Measurements from ENCODE around the gene IGSF10.

The IGSF10 gene

GRCh38 chr3:151460228-151460627, 633 bp downstream of the IGSF10 start:
- no peak for DNase-seq (ENCODE audit: low read depth in 2 of 2)

GRCh38 chr3:151459358-151459757, 1.5 kb downstream of the IGSF10 start:
- DNase-seq (ENCODE audit: low read depth in 2 of 2), result no peak

- no peak for DNase-seq (ENCODE audit: low read depth in 2 of 2)
These were observed 4.8 kb downstream of the IGSF10 start for GRCh38 chr3:151456065-151456464.

- DNase-seq (ENCODE audit: low read depth in 2 of 2), result no peak
These were observed 8.0 kb downstream of the IGSF10 start for GRCh38 chr3:151452841-151453240.

GRCh38 chr3:151452368-151452767, 8.5 kb downstream of the IGSF10 start:
- DNase-seq (ENCODE audit: low read depth in 2 of 2), result no peak

GRCh38 chr3:151446002-151446340, 14.9 kb downstream of the IGSF10 start:
- DNase-seq (ENCODE audit: low read depth in 2 of 2), result no peak

GRCh38 chr3:151445273-151446001, 15.4 kb downstream of the IGSF10 start:
- DNase-seq (ENCODE audit: low read depth in 2 of 2), result no peak

- no peak for DNase-seq (ENCODE audit: low read depth in 2 of 2)
These were observed 17.3 kb downstream of the IGSF10 start for GRCh38 chr3:151443583-151443982.

GRCh38 chr3:151440940-151441339, 19.9 kb downstream of the IGSF10 start:
- DNase-seq (ENCODE audit: low read depth in 2 of 2), result no peak

GRCh38 chr3:151439652-151440125, 21.2 kb downstream of the IGSF10 start:
- DNase-seq (ENCODE audit: low read depth in 2 of 2), result no peak

GRCh38 chr3:151437906-151438305, 23.0 kb downstream of the IGSF10 start:
- DNase-seq (ENCODE audit: low read depth in 2 of 2), result no peak

GRCh38 chr3:151436675-151437446, 24.0 kb downstream of the IGSF10 start:
- DNase-seq (ENCODE audit: low read depth in 2 of 2), result no peak

- no peak for DNase-seq (ENCODE audit: low read depth in 2 of 2)
These were observed 26.5 kb downstream of the IGSF10 start for GRCh38 chr3:151434151-151434890.

- no peak for DNase-seq (ENCODE audit: low read depth in 2 of 2)
These were observed 28.1 kb downstream of the IGSF10 start for GRCh38 chr3:151432616-151433372.

GRCh38 chr3:151431940-151432339, 28.9 kb downstream of the IGSF10 start:
- DNase-seq (ENCODE audit: low read depth in 2 of 2), result no peak

GRCh38 chr3:151430821-151431484, 29.9 kb downstream of the IGSF10 start:
- DNase-seq (ENCODE audit: low read depth in 2 of 2), result no peak

- DNase-seq (ENCODE audit: low read depth in 2 of 2), result no peak
These were observed 32.5 kb downstream of the IGSF10 start for GRCh38 chr3:151428386-151428785.

- no peak for DNase-seq (ENCODE audit: low read depth in 2 of 2)
These were observed 34.6 kb downstream of the IGSF10 start for GRCh38 chr3:151426341-151426657.

- DNase-seq (ENCODE audit: low read depth in 2 of 2), result no peak
These were observed 35.1 kb downstream of the IGSF10 start for GRCh38 chr3:151425627-151426340.

GRCh38 chr3:151423091-151423490, 37.8 kb downstream of the IGSF10 start:
- no peak for DNase-seq (ENCODE audit: low read depth in 2 of 2)

GRCh38 chr3:151421938-151422337, 38.9 kb downstream of the IGSF10 start:
- DNase-seq (ENCODE audit: low read depth in 2 of 2), result no peak
